ENCODE data around the gene PBX2. TPM values are rescaled to one million over a fixed set of nuclear protein-coding genes. Genes with fewer than 3 reads are reported as not detected.
A peak's percentile ranks its signal among the peaks of the same experiment; 100 is the strongest.

Gene PBX2
- total RNA-seq, 1 donor from 2014 or later, result 18.1 TPM

GRCh38 chr6:32200711-32201475, 10.9 kb upstream of the PBX2 start:
- TF ChIP-seq CTCF (IDR thresholded peaks at IDR 0.05), result no peak
- Histone ChIP-seq H3K9me3 (no peaks in the 10 kb centered on the region), H3K27ac (no peak overlapping the region), H3K36me3 (no peaks in the 10 kb centered on the region), H3K4me1 (peaks cover 3 to 9% of the 10 kb centered on the region in 2 donors), H3K4me3 (no peak overlapping the region), H3K27me3 (no peaks in the 10 kb centered on the region)
- DNase-seq (ENCODE audit: low spot score in 2 of 2), result no peak
- intact Hi-C loops (cut with DNase I), result no loop called here

DNA sequence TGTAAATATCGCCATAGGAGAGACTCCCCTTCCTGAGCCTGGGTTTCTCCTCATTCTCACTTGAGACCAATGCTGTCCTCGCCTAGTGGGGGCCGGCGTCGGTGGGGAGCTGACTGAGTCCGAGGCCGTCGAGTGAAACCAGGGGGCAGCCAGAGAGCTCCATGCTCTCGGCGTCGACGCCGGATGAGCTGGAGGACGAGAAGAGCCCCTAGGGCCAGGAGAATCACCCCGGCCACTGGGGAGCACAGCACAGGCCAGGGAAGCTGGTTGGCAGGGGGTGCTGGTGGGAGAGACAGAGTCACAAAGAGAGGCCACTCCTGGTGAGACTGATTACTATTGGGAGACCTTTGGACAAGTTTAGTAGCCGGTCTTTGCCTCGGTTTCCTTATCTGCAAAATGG, 8.9 kb upstream of the PBX2 start:
- Histone ChIP-seq H3K4me3 (no peak overlapping the region), H3K27me3 (no peaks in the 10 kb centered on the region), H3K4me1 (peaks cover 3 to 9% of the 10 kb centered on the region in 2 donors), H3K27ac (no peak overlapping the region), H3K36me3 (no peaks in the 10 kb centered on the region), H3K9me3 (no peaks in the 10 kb centered on the region)
- intact Hi-C loops (cut with DNase I), result loop anchor here (5.0 kb wide), 6 partner anchors 72 to 1213 kb away; partner anchors contain the start of genes ATF6B, C6orf47, GPANK1 and PHF1
- TF ChIP-seq CTCF (IDR thresholded peaks at IDR 0.05), result no peak
- DNase-seq (ENCODE audit: low spot score in 2 of 2), result no peak

DNA sequence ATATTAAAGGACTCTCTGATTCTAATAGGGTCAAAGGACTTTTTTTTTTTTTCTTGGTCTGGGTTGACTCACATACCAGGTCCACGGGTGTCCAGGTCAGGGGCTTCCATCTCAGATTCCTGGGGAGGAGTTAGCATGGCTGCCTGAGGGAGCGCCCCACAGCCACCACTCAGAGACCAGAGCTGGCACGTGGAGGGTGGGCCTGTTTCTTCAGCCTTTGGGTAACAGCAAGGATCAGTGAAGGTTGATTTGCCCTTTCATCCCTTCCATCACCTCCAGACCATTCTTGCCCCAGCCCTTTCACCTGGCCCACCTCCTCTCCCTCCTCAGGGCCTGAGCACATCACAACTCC, 8.3 kb upstream of the PBX2 start:
- intact Hi-C loops (cut with DNase I), result loop anchor here (5.0 kb wide), 6 partner anchors 71 to 1214 kb away; partner anchors contain the start of genes ATF6B, C6orf47, GPANK1 and PHF1
- no peak for TF ChIP-seq CTCF (IDR thresholded peaks at IDR 0.05)
- H3K9me3 ChIP-seq, result no peaks in the 10 kb centered on the region
- no peak overlapping the region for H3K4me3 ChIP-seq
- no peak overlapping the region for H3K27ac ChIP-seq
- no peak for DNase-seq (ENCODE audit: low spot score in 2 of 2)
- H3K36me3 ChIP-seq, result no peaks in the 10 kb centered on the region
- no peaks in the 10 kb centered on the region for H3K27me3 ChIP-seq
- H3K4me1 ChIP-seq, result peaks cover 3 to 9% of the 10 kb centered on the region in 2 donors

DNA sequence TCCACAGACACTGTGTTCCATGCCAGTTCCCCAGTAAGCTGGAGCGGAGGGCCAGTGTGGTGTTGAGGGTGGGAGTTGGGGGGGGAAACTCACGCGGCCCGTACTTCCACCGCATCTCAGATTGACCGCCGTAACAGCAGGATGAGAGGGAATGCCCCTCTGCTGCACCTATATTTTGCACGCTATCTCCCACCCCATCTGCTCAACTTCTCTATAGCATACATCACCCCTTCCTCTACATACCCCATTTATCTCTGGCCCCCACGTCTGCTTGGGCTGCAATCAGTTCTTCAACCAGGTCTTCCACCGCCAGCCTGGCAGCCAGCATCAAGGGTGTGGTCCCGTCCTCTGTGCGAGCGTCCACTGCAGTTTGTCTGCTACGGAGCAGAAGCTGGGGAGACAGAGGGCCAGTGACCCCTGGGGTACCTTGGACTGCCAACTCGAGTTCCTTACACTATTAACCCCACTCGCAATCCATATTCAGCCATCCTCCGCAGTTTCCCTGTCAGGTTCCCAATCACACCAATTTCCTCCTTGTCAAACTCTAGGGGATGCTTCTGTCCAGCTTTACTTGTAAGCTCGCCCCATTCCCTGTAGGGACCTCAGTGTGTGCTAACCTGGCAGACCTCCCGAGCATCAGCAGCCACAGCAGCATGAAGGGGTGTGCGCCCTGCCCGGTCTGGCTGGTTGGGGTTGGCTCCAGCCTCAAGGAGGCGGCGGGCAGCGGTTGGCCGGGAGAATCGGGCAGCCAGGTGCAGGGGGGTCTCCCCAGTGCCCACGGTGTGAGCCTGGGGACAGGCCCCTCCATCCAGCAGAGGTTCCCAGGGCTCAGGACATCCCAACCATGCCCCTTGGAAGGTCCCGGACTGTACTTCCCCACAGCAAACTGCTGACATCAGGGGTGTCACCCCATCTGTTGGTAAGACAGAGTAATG, 6.9 kb upstream of the PBX2 start:
- no peak for TF ChIP-seq CTCF (IDR thresholded peaks at IDR 0.05)
- Histone ChIP-seq H3K9me3 (no peaks in the 10 kb centered on the region), H3K27ac (peak overlapping the region; percentile 99 to 100), H3K4me3 (peak overlapping the region; percentile 78 to 88), H3K36me3 (no peaks in the 10 kb centered on the region), H3K4me1 (peaks cover 3 to 9% of the 10 kb centered on the region in 2 donors), H3K27me3 (no peaks in the 10 kb centered on the region)
- intact Hi-C loops (cut with DNase I), result loop anchor here (5.0 kb wide), 6 partner anchors 70 to 1215 kb away; partner anchors contain the start of genes ATF6B, C6orf47, GPANK1 and PHF1
- DNase-seq (ENCODE audit: low spot score in 2 of 2), result no peak

DNA sequence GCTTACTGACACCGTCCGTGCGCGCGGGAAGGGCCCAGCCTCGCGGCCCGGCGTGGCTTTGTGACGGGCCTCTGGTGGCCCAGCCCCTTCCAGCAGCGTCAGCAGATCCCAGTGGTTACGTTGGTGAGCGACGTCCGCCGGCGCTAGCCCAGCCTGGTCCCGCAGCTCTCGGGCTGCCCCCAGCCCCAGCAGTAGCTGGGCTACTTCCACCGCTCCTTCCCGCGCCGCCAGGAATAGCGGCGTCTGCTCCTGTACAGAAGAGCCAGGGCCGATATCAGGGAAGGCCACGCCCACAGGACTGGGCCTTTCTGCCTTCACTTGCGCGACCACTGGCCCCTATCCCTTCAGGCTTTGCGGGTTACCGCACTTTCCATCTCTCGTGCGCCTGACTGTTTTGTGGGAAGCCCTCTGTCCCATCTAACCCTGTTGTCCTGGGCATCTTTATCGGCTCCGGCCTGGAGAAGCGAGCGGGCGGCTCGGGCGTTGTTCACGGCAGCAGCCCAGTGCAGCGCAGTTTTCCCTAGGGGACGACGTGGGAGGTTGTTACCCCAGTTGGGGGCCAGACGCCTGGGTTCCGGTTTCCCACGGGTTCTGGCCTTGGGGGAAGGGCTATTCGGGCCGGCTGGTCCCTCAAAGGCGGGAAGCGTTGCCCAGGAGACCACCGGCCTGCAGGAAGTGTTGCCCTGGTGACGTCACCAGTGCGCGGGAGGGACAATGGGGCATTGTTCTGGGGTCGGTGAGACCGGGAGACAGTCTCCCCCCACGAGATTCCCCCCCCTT, 6.1 kb upstream of the PBX2 start:
- no peak for TF ChIP-seq CTCF (IDR thresholded peaks at IDR 0.05)
- peak overlapping the region; percentile 78 to 88 for H3K4me3 ChIP-seq
- H3K4me1 ChIP-seq, result peaks cover 3 to 14% of the 10 kb centered on the region in 2 donors
- DNase-seq (ENCODE audit: low spot score in 2 of 2), result peak; percentile 79 to 96
- H3K36me3 ChIP-seq, result no peaks in the 10 kb centered on the region
- H3K27ac ChIP-seq, result peak overlapping the region; percentile 99 to 100
- intact Hi-C loops (cut with DNase I), result loop anchor here (1.0 to 5.0 kb wide), 8 partner anchors 19 to 1216 kb away; partner anchors contain the start of genes ATF6B, C6orf47, GPANK1 and PHF1
- no peaks in the 10 kb centered on the region for H3K27me3 ChIP-seq
- H3K9me3 ChIP-seq, result no peaks in the 10 kb centered on the region

Data from ascending aorta (tissue), 2 donors.